Gastrocnemius medialis (tissue), 4 donors: ENCODE results near the gene RYR2. TPM values are rescaled to one million over a fixed set of nuclear protein-coding genes. Genes with fewer than 3 reads are reported as not detected.

Experiments
- ATAC-seq, 2 donors: fragments of 150-250 bp; one replicate each; pipeline ENCODE4 v1.9.1; 2016
- DNase-seq, 2 donors: peaks; one replicate each; pipeline ENCODE4 v3.0.0-alpha.2; 2019
- H3K27ac ChIP-seq, 4 donors: fragments of 200-600 bp; sonication (generic); 1 replicate in 1 of 4; 2 replicates in 3 of 4; pipeline ENCODE4 v1.5.1; 2016 to 2018; ENCODE audit warnings: mild to moderate bottlenecking in 2 of 4, moderate library complexity in 1 of 4
- H3K27me3 ChIP-seq, 3 donors: fragments of 200-600 bp; sonication (generic) in 2 of 3; 1 replicate in 1 of 3; 2 replicates in 2 of 3; pipeline versions ENCODE4 v1.5.1 to v1.6.0; 2016 to 2019; ENCODE audit warnings: mild to moderate bottlenecking in 1 of 3, moderate library complexity in 1 of 3
- H3K36me3 ChIP-seq, 2 donors: fragments of 200-600 bp; sonication (generic) in 1 of 2; one replicate each; pipeline ENCODE4 v1.5.1; 2017 to 2018
- H3K4me1 ChIP-seq, 2 donors: fragments of 200-600 bp; sonication (generic) in 1 of 2; one replicate each; pipeline ENCODE4 v1.5.1; 2016 to 2017; ENCODE audit warnings: mild to moderate bottlenecking in 2 of 2
- H3K4me3 ChIP-seq, 4 donors: fragments of 200-600 bp; sonication (generic) in 3 of 4; 1 replicate in 1 of 4; 2 replicates in 3 of 4; pipeline ENCODE4 v1.5.1; 2016 to 2019; ENCODE audit warnings: mild to moderate bottlenecking in 2 of 4
- H3K9me3 ChIP-seq, 3 donors: fragments of 200-600 bp; sonication (generic) in 2 of 3; 1 replicate in 1 of 3; 2 replicates in 2 of 3; pipeline ENCODE4 v1.5.1; 2016 to 2019
- POLR2A ChIP-seq, 2 donors: fragments of 450-650 bp; IDR thresholded peaks; one replicate each; pipeline ENCODE4 v1.6.1; 2017; ENCODE audit warnings: antibody characterized with exemption in 2 of 2, mild to moderate bottlenecking in 2 of 2, moderate library complexity in 2 of 2
- in situ Hi-C, 4 donors: fragments of 200-750 bp; cut with MboI; loops; one replicate each; pipeline versions ENCODE4 v1.15.0 to v1.8.0; 2017; ENCODE audit warnings: low sequenced_read_pairs in 4 of 4
- intact Hi-C: fragments of 100-400 bp; cut with DNase I; formaldehyde crosslinking; loops from one replicate; pipeline ENCODE4 v1.15.1; 2023; ENCODE audit warnings: low total_unique reads
- total RNA-seq, 4 donors: library from RNA; depleted of rRNA; stranded (reverse); fragments of >200 nt; gene quantifications; one replicate each; pipeline versions ENCODE4 v1.1.0 to v1.2.3, GENCODE V29; 2016
- TF ChIP-seq, protein P1 (sequence below), 5 experiments: fragments of 450-650 bp in 3 of 5; fragments of 200-600 bp in 2 of 5; sonication (generic) in 2 of 5; IDR thresholded peaks in 4 of 5; conservative IDR thresholded peaks in 1 of 5; 1 replicate in 4 of 5; 2 replicates in 1 of 5; pipeline ENCODE4 v1.5.1; 2016 to 2019; ENCODE audit warnings: antibody characterized with exemption in 5 of 5, mild to moderate bottlenecking in 3 of 5, moderate library complexity in 3 of 5

RYR2 gene
- total RNA-seq, 4 donors from 2014 or later = 0.04 to 0.16 (median 0.07) TPM

DNA sequence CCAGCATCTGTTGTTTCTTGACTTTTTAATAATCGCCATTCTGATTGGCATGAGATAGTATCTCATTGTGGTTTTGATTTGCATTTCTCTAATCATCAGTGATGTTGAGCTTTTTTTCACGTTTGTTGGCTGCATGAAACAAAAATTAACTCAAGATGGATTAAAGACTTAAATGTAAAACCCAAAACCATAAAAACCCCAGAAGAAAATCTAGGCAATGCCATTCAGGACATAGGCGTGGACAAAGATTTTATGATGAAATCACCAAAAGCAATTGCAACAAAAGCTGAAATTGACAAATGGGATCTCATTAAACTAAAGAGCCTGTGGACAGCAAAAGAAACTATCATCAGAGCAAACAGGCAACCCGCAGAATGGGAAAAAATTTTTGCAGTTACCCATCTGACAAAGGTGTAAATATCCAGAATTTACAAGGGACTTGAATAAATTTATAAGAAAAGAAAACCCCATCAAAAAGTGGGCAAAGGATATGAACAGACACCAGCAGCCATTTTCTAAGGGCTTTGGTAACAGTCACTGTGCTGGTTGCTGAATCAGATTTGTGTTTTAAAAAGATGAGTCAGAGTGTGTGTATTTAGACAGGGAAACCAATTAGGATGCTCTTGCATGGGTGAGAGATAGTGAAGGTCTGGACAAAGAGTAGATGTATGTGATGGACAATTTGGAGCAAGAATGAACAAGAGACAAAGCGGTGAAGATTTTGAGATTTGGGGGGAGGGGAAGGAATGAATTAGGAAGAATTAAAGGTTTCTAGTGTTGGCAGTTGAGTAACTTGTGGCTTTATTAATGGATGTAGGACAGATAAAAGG is 110.7 kb downstream of the RYR2 start:
- H3K9me3 ChIP-seq = no peaks in the 10 kb centered on the region
- intact Hi-C loops (no loop called here), in situ Hi-C loops (no loop called here)
- no peak overlapping the region for H3K27ac ChIP-seq
- H3K36me3 ChIP-seq = no peaks in the 10 kb centered on the region
- no peaks in the 10 kb centered on the region for H3K27me3 ChIP-seq
- ATAC-seq (no peak), DNase-seq (no peak)
- H3K4me3 ChIP-seq = no peak overlapping the region
- TF ChIP-seq, protein P1, sequence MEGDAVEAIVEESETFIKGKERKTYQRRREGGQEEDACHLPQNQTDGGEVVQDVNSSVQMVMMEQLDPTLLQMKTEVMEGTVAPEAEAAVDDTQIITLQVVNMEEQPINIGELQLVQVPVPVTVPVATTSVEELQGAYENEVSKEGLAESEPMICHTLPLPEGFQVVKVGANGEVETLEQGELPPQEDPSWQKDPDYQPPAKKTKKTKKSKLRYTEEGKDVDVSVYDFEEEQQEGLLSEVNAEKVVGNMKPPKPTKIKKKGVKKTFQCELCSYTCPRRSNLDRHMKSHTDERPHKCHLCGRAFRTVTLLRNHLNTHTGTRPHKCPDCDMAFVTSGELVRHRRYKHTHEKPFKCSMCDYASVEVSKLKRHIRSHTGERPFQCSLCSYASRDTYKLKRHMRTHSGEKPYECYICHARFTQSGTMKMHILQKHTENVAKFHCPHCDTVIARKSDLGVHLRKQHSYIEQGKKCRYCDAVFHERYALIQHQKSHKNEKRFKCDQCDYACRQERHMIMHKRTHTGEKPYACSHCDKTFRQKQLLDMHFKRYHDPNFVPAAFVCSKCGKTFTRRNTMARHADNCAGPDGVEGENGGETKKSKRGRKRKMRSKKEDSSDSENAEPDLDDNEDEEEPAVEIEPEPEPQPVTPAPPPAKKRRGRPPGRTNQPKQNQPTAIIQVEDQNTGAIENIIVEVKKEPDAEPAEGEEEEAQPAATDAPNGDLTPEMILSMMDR (IDR thresholded peaks at IDR 0.05 in 4 of 5, conservative IDR thresholded peaks at IDR 0.05 in 1 of 5) = no peak
- TF ChIP-seq POLR2A (IDR thresholded peaks at IDR 0.05) = no peak
- H3K4me1 ChIP-seq = no peaks in the 10 kb centered on the region

DNA sequence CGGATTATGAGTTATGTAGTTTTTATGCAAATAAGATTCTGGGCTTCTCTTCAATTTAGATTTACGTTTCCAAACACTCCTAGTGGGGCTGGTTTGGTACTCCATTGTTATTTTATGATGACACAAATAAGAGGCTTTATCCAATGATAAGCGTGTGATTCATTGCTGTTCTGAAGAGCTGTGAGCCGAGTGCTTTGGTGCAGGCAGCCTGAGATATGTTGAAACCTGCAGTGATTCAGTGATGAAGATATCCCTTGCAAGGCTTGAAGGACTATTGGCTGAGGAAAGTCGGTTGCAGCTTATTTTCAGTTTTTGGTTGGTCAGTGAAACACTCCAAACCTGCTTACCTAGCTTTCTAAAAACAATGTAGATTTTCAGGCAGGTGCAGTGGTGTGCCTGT is 112.2 kb downstream of the RYR2 start:
- H3K4me3 ChIP-seq = no peak overlapping the region
- no peaks in the 10 kb centered on the region for H3K9me3 ChIP-seq
- no peaks in the 10 kb centered on the region for H3K36me3 ChIP-seq
- no peak for ATAC-seq
- H3K27me3 ChIP-seq = no peaks in the 10 kb centered on the region
- in situ Hi-C loops = no loop called here
- no peak for DNase-seq
- H3K27ac ChIP-seq = no peak overlapping the region
- H3K4me1 ChIP-seq = no peaks in the 10 kb centered on the region
- intact Hi-C loops = no loop called here
- TF ChIP-seq POLR2A (IDR thresholded peaks at IDR 0.05) = no peak
- TF ChIP-seq, protein P1 (IDR thresholded peaks at IDR 0.05 in 4 of 5, conservative IDR thresholded peaks at IDR 0.05 in 1 of 5) = no peak

DNA sequence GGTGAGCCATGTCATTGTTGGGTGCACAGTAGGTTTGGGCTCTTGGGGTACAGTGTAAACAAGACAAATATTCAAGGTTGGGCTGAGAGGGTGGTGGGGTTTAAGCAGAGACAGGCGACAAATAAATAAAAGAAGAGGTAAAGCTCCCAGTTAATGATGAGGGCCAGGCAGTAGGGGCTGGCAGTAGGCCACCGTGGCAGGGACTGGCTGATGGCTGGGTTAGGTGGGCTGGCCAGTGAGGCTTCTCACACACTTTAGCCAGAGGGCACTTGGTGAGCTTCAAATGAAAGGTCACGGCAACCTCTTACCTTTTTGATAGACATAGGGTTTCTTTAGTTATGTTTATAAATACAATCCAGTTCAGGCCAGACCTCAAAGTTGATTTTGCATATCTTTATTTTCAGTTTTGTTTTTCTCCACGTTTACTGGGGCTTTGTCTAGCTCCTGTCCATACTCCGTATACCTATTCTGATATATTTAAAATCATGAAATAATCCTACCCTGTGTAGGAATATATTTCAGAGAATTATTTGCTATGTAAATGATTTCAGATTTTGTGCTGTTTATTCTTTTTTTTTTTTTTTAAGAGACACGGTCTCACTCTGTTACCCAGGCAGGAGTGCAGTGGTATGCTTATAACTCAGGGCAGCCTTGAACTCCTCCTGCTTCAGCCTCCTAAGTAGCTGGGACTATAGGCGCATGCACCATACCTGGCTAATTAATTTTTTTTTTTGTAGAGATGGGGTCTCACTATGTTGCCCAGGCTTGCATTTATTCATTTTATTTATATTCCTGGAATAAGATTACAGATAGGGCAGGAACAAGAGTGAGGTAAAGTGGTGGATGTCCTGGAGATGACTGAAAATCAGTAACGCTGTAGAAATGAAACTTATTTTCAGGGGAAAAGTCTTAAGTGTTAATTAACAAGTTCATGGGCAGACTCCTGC is 122.7 kb downstream of the RYR2 start:
- H3K4me3 ChIP-seq = no peak overlapping the region
- in situ Hi-C loops = no loop called here
- no peak for DNase-seq
- no peaks in the 10 kb centered on the region for H3K9me3 ChIP-seq
- H3K4me1 ChIP-seq = no peaks in the 10 kb centered on the region
- TF ChIP-seq, protein P1 (IDR thresholded peaks at IDR 0.05 in 4 of 5, conservative IDR thresholded peaks at IDR 0.05 in 1 of 5) = no peak
- no peak for TF ChIP-seq POLR2A (IDR thresholded peaks at IDR 0.05)
- no peak for ATAC-seq
- no peaks in the 10 kb centered on the region for H3K27me3 ChIP-seq
- H3K36me3 ChIP-seq = no peaks in the 10 kb centered on the region
- intact Hi-C loops = no loop called here
- H3K27ac ChIP-seq = no peak overlapping the region

DNA sequence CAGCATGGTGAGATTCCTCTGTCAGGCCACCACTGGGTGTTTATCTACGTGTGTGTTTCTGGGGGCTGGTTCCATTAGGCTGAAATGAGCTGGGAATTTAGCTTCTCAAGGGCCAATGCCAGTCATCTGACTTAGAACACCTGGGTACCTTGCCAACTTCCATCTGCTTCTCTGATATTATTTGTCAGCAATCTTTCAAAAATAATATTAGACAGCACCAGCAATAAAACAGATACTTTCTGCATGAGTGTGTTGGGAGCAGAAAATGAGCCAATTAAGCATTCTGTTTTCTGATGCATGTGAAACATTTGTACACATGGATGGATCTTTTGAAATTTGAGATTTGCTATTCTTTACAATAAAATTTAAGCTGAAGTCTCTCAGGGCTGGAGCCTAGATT is 124.1 kb downstream of the RYR2 start:
- Histone ChIP-seq H3K36me3 (no peaks in the 10 kb centered on the region), H3K27ac (no peak overlapping the region), H3K9me3 (no peaks in the 10 kb centered on the region), H3K4me1 (no peaks in the 10 kb centered on the region), H3K27me3 (no peaks in the 10 kb centered on the region), H3K4me3 (no peak overlapping the region)
- ATAC-seq = no peak
- intact Hi-C loops (no loop called here), in situ Hi-C loops (no loop called here)
- TF ChIP-seq, protein P1 (IDR thresholded peaks at IDR 0.05 in 4 of 5, conservative IDR thresholded peaks at IDR 0.05 in 1 of 5) = no peak
- TF ChIP-seq POLR2A (IDR thresholded peaks at IDR 0.05) = no peak
- no peak for DNase-seq
